HG02678 (cell line): Measurements from ENCODE around the gene NUMB.

ENCODE experiments used
- ATAC-seq: cut with Tn5 transposase; IDR thresholded peaks from one replicate; pipeline ENCODE4 v1.9.1; 2021; ENCODE audit warnings: mild to moderate bottlenecking, moderate library complexity; ENCODE audit not compliant: unreplicated experiment

Gene NUMB

GRCh38 chr14:73248108-73248868 is 210.1 kb downstream of the NUMB start:
- peak; percentile 39 for ATAC-seq

- no peak for ATAC-seq
Observed at GRCh38 chr14:73246387-73247150, 211.8 kb downstream of the NUMB start.

GRCh38 chr14:73245480-73246325 is 212.6 kb downstream of the NUMB start:
- ATAC-seq: peak; percentile 61

- no peak for ATAC-seq
Observed at GRCh38 chr14:73244541-73245290, 213.6 kb downstream of the NUMB start.

- ATAC-seq: no peak
Observed at GRCh38 chr14:73243748-73244147, 214.6 kb downstream of the NUMB start.

- no peak for ATAC-seq
Observed at GRCh38 chr14:73243341-73243740, 215.0 kb downstream of the NUMB start.

- no peak for ATAC-seq
Observed at GRCh38 chr14:73242357-73242901, 215.9 kb downstream of the NUMB start.

GRCh38 chr14:73241481-73242165 is 216.7 kb downstream of the NUMB start:
- ATAC-seq: no peak

GRCh38 chr14:73240816-73241480 is 217.4 kb downstream of the NUMB start:
- no peak for ATAC-seq

GRCh38 chr14:73239393-73240241 is 218.7 kb downstream of the NUMB start:
- ATAC-seq: no peak

- ATAC-seq: no peak
Observed at GRCh38 chr14:73238941-73239340, 219.4 kb downstream of the NUMB start.

- no peak for ATAC-seq
Observed at GRCh38 chr14:73238424-73238852, 219.9 kb downstream of the NUMB start.

- ATAC-seq: no peak
Observed at GRCh38 chr14:73237786-73238423, 220.4 kb downstream of the NUMB start.

GRCh38 chr14:73237219-73237785 is 221.0 kb downstream of the NUMB start, which contains the start of gene PAPLN:
Gene PAPLN (plus strand): TSS chr14:73237506. CDS start chr14:73239779, 2,273 bp downstream.
- no peak for ATAC-seq

GRCh38 chr14:73236752-73237218 is 221.6 kb downstream of the NUMB start:
- no peak for ATAC-seq

- ATAC-seq: no peak
Observed at GRCh38 chr14:73236157-73236556, 222.2 kb downstream of the NUMB start.

- ATAC-seq: no peak
Observed at GRCh38 chr14:73235531-73236155, 222.7 kb downstream of the NUMB start.
